GM23338 (cell line): ENCODE results near the gene MAD1L1. TPM values are rescaled to one million over a fixed set of nuclear protein-coding genes. Genes with fewer than 3 reads are reported as not detected.

Source experiments
- ATAC-seq: fragments of 200-7000 bp; cut with Tn5 transposase; 3 replicates; pipeline ENCODE4 v1.9.1; 2020
- DNase-seq: peaks from one replicate; pipeline ENCODE4 v3.0.0-alpha.2; 2015; ENCODE audit warnings: low spot score
- H2AFZ ChIP-seq: fragments of 200-600 bp; sonication (generic); 2 replicates; pipeline ENCODE4 v1.8.0; 2016; ENCODE audit warnings: antibody characterized with exemption, mild to moderate bottlenecking, moderate library complexity
- H3F3A ChIP-seq: fragments of 200-600 bp; sonication (generic); replicated peaks from 2 replicates; pipeline ENCODE4 v1.8.0; 2017; ENCODE audit warnings: antibody characterized with exemption, mixed run types, low read depth
- H3K27ac ChIP-seq: fragments of 200-600 bp; sonication (generic); 2 replicates; pipeline ENCODE4 v1.6.1; 2016; ENCODE audit warnings: low read depth
- H3K27me3 ChIP-seq: fragments of 200-600 bp; sonication (generic); 2 replicates; pipeline ENCODE4 v1.8.0; 2016; ENCODE audit warnings: mild to moderate bottlenecking, mixed run types, moderate library complexity; ENCODE audit not compliant: insufficient read depth
- H3K36me3 ChIP-seq: fragments of 200-600 bp; sonication (generic); 2 replicates; pipeline ENCODE4 v1.8.0; 2016; ENCODE audit warnings: mild to moderate bottlenecking; ENCODE audit not compliant: insufficient read depth
- H3K4me1 ChIP-seq: fragments of 200-600 bp; sonication (generic); 2 replicates; pipeline ENCODE4 v1.8.0; 2016; ENCODE audit warnings: mild to moderate bottlenecking, moderate library complexity; ENCODE audit not compliant: insufficient read depth
- H3K4me2 ChIP-seq: fragments of 200-600 bp; sonication (generic); 2 replicates; pipeline ENCODE4 v1.7.1; 2017; ENCODE audit warnings: mixed run types
- H3K4me3 ChIP-seq: fragments of 200-600 bp; sonication (generic); 2 replicates; pipeline ENCODE4 v1.6.1; 2016; ENCODE audit warnings: mixed run types
- H3K79me2 ChIP-seq: fragments of 200-600 bp; sonication (generic); replicated peaks from 2 replicates; pipeline ENCODE4 v1.8.0; 2017; ENCODE audit warnings: mild to moderate bottlenecking; ENCODE audit not compliant: insufficient read depth
- H3K9me2 ChIP-seq: fragments of 200-600 bp; sonication (generic); 2 replicates; pipeline ENCODE4 v1.8.0; 2017; ENCODE audit not compliant: insufficient read depth
- H4K20me1 ChIP-seq: fragments of 200-600 bp; sonication (generic); replicated peaks from 2 replicates; pipeline ENCODE4 v1.8.0; 2017; ENCODE audit warnings: mild to moderate bottlenecking; ENCODE audit not compliant: insufficient read depth
- H3K27ac Mint-ChIP-seq: 2 replicates; pipeline ENCODE4 v1.8.0; 2020; ENCODE audit warnings: inconsistent platforms, mild to moderate bottlenecking, moderate library complexity, mixed read lengths
- H3K27me3 Mint-ChIP-seq: 3 replicates; pipeline ENCODE4 v1.8.0; 2022; ENCODE audit warnings: low read depth, mild to moderate bottlenecking, moderate library complexity, mixed read lengths, inconsistent platforms; ENCODE audit not compliant: insufficient read depth, poor library complexity
- H3K36me3 Mint-ChIP-seq: 3 replicates; pipeline ENCODE4 v1.8.0; 2021; ENCODE audit warnings: low read depth, mild to moderate bottlenecking, inconsistent platforms, moderate library complexity, mixed read lengths
- H3K4me1 Mint-ChIP-seq: 3 replicates; pipeline ENCODE4 v1.8.0; 2020; ENCODE audit warnings: mild to moderate bottlenecking, inconsistent platforms, mixed read lengths
- H3K4me3 Mint-ChIP-seq: 3 replicates; pipeline ENCODE4 v1.8.0; 2021; ENCODE audit warnings: moderate library complexity, mild to moderate bottlenecking, inconsistent platforms, mixed read lengths
- H3K9me3 Mint-ChIP-seq: 3 replicates; pipeline ENCODE4 v1.8.0; 2020; ENCODE audit warnings: moderate library complexity, mild to moderate bottlenecking, inconsistent platforms, mixed read lengths
- CREB1 ChIP-seq: fragments of 250-450 bp; sonication (Bioruptor Pico); IDR thresholded peaks from 2 replicates; pipeline ENCODE4 v1.5.0; 2020; ENCODE audit warnings: low read depth, mild to moderate bottlenecking, moderate library complexity
- EZH2 ChIP-seq: fragments of 200-600 bp; sonication (generic); IDR thresholded peaks from one replicate; pipeline ENCODE4 v1.8.0; 2017; ENCODE audit warnings: antibody characterized with exemption, mild to moderate bottlenecking, low read depth; ENCODE audit not compliant: unreplicated experiment
- JUNB ChIP-seq: IDR thresholded peaks from one replicate; pipeline ENCODE4 v1.6.1; 2016; ENCODE audit warnings: antibody characterized with exemption; ENCODE audit not compliant: unreplicated experiment
- NANOG ChIP-seq: IDR thresholded peaks from 2 replicates; pipeline ENCODE4 v1.6.1; 2016; ENCODE audit warnings: antibody characterized with exemption, borderline replicate concordance
- POLR2AphosphoS5 ChIP-seq: IDR thresholded peaks from 2 replicates; pipeline ENCODE4 v1.6.1; 2016; ENCODE audit warnings: antibody characterized with exemption, low read depth
- STAT1 ChIP-seq: IDR thresholded peaks from one replicate; pipeline ENCODE4 v1.6.1; 2016; ENCODE audit warnings: antibody characterized with exemption; ENCODE audit not compliant: unreplicated experiment
- ZNF114 ChIP-seq: fragments of 250-450 bp; sonication (Bioruptor Pico); IDR thresholded peaks from 2 replicates; pipeline ENCODE4 v1.5.0; 2020; ENCODE audit warnings: mild to moderate bottlenecking, moderate library complexity
- ZNF331 ChIP-seq: fragments of 250-450 bp; sonication (Bioruptor Pico); IDR thresholded peaks from 2 replicates; pipeline ENCODE4 v1.5.0; 2020; ENCODE audit warnings: low read depth, mild to moderate bottlenecking, moderate library complexity
- polyA plus RNA-seq: library from polyadenylated mRNA; unstranded; fragments of >200 nt; fragmentation: Nextera tagmentation; extraction: Ambion mirVana; gene quantifications from 2 replicates; pipeline ENCODE4 v1.2.1, GENCODE V29; 2016
- total RNA-seq: library from RNA; depleted of rRNA; stranded (reverse); fragments of >200 nt; shearing (Covaris generic); gene quantifications from 2 replicates; pipeline ENCODE4 v1.2.3, GENCODE V29; 2014
- TF ChIP-seq, protein P1 (sequence below): fragments of 250-450 bp; sonication (Bioruptor Pico); IDR thresholded peaks from 2 replicates; pipeline ENCODE4 v1.5.0; 2020; ENCODE audit warnings: mild to moderate bottlenecking, moderate library complexity

MAD1L1 gene
- total and polyA plus RNA-seq, 2 experiments from 2014 or later, result 40.3 to 59.3 TPM

DNA sequence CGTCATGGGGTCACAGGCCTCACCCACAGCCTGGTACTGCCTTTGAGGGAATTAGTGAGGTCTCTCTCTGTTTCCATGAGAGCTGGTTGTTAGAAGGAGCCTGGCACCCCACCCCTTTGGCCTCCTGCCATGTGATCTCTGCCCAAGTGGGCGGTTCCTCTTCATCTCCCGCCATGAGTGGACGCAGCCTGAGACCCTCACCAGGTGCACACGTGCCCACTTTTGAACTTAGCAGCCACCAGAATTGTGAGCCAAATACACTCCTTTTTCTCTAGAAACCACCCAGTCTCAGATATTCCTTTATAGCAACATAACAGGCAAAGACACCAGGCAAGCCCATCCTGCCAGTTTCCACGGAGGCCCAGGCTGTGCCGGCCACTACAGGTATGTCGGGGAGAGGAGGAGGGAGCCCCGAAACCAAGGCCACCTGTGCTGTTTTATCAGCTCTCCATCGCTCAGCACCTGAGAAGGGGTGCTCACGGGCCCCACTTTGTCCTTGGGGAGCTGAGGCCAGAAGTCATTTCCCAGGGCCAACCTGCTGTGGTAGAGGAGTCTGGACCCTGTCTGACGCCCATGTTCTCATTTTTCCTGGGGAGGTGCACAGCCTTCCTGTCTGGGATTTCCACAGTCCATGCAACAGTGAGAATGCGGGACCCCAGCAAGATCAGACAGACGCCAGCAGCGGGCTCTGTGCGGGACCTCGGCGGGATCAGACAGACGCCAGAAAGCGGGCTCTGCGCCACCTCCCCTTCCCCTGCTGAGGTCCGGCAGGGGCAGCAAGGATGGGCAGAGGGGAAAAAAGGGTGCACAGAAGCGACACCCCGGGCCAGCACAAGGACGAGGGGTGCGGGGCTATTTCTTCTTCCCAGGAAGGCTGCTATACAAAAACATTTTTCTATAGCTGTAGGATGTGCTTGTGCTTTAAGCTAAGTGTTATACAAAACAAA, 342.2 kb downstream of the MAD1L1 start:
- Histone ChIP-seq H3K9me2 (no peaks in the 10 kb centered on the region), H3K27me3 (no peaks in the 10 kb centered on the region), H3K4me2 (no peak overlapping the region), H3F3A (peaks cover 18% of the 10 kb centered on the region), H3K4me1 (no peaks in the 10 kb centered on the region), H4K20me1 (no peaks in the 10 kb centered on the region), H3K27ac (no peak overlapping the region), H2AFZ (no peak overlapping the region), H3K4me3 (no peak overlapping the region), H3K79me2 (no peaks in the 10 kb centered on the region), H3K36me3 (no peaks in the 10 kb centered on the region)
- Mint-ChIP-seq H3K4me3 (no peak overlapping the region), H3K36me3 (peaks cover 34% of the 10 kb centered on the region), H3K27me3 (peaks cover 14% of the 10 kb centered on the region), H3K9me3 (peaks cover 20% of the 10 kb centered on the region), H3K4me1 (no peaks in the 10 kb centered on the region; the same call in 2 of the 3 replicates), H3K27ac (peak overlapping the region; percentile 43; the same call in 1 of the 2 replicates)
- DNase-seq (no peak), ATAC-seq (no peak)
- TF ChIP-seq, protein P1, sequence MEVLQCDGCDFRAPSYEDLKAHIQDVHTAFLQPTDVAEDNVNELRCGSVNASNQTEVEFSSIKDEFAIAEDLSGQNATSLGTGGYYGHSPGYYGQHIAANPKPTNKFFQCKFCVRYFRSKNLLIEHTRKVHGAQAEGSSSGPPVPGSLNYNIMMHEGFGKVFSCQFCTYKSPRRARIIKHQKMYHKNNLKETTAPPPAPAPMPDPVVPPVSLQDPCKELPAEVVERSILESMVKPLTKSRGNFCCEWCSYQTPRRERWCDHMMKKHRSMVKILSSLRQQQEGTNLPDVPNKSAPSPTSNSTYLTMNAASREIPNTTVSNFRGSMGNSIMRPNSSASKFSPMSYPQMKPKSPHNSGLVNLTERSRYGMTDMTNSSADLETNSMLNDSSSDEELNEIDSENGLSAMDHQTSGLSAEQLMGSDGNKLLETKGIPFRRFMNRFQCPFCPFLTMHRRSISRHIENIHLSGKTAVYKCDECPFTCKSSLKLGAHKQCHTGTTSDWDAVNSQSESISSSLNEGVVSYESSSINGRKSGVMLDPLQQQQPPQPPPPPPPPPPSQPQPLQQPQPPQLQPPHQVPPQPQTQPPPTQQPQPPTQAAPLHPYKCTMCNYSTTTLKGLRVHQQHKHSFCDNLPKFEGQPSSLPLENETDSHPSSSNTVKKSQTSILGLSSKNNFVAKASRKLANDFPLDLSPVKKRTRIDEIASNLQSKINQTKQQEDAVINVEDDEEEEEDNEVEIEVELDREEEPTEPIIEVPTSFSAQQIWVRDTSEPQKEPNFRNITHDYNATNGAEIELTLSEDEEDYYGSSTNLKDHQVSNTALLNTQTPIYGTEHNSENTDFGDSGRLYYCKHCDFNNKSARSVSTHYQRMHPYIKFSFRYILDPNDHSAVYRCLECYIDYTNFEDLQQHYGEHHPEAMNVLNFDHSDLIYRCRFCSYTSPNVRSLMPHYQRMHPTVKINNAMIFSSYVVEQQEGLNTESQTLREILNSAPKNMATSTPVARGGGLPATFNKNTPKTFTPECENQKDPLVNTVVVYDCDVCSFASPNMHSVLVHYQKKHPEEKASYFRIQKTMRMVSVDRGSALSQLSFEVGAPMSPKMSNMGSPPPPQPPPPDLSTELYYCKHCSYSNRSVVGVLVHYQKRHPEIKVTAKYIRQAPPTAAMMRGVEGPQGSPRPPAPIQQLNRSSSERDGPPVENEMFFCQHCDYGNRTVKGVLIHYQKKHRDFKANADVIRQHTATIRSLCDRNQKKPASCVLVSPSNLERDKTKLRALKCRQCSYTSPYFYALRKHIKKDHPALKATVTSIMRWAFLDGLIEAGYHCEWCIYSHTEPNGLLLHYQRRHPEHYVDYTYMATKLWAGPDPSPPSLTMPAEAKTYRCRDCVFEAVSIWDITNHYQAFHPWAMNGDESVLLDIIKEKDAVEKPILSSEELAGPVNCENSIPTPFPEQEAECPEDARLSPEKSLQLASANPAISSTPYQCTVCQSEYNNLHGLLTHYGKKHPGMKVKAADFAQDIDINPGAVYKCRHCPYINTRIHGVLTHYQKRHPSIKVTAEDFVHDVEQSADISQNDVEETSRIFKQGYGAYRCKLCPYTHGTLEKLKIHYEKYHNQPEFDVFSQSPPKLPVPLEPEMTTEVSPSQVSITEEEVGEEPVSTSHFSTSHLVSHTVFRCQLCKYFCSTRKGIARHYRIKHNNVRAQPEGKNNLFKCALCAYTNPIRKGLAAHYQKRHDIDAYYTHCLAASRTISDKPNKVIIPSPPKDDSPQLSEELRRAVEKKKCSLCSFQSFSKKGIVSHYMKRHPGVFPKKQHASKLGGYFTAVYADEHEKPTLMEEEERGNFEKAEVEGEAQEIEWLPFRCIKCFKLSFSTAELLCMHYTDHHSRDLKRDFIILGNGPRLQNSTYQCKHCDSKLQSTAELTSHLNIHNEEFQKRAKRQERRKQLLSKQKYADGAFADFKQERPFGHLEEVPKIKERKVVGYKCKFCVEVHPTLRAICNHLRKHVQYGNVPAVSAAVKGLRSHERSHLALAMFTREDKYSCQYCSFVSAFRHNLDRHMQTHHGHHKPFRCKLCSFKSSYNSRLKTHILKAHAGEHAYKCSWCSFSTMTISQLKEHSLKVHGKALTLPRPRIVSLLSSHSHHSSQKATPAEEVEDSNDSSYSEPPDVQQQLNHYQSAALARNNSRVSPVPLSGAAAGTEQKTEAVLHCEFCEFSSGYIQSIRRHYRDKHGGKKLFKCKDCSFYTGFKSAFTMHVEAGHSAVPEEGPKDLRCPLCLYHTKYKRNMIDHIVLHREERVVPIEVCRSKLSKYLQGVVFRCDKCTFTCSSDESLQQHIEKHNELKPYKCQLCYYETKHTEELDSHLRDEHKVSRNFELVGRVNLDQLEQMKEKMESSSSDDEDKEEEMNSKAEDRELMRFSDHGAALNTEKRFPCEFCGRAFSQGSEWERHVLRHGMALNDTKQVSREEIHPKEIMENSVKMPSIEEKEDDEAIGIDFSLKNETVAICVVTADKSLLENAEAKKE (CRISPR knock-in tag), result no peak

DNA sequence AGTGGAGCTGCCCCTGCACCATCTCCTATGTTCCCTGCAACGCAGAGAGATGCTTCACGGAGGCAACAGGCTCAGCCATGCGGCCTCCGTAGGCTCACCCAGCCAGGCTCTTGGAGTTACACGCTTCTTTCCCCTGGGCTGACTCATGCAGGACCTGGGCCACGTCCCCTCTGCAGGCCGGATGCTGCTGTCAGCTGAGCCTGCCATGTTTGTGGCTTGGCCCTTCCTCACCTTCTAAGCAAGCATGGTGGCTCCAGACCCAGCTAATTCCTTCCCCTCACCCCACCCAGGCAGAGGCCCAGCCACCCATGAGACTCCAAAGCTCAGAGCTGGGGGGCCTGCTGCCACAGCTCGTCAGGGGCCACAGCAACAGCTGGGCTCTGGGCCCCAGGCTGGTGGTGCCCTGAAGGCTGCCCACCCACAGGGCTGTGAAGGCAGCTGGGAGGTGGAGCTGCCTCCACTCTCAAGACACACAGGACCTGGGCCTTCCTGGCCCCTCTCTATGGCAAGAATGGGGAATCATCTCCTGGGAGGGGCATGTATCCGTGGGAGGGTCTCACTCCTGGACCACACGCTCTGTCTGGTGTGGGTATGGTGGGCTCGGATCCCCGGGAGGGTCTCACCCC, 343.1 kb downstream of the MAD1L1 start:
- H3K27ac ChIP-seq, result no peak overlapping the region
- H2AFZ ChIP-seq, result no peak overlapping the region
- Mint-ChIP-seq H3K36me3 (peaks cover 34% of the 10 kb centered on the region), H3K9me3 (peaks cover 20% of the 10 kb centered on the region), H3K27ac (no peak overlapping the region; the same call in 1 of the 2 replicates), H3K4me1 (no peaks in the 10 kb centered on the region; the same call in 2 of the 3 replicates), H3K27me3 (peaks cover 18% of the 10 kb centered on the region), H3K4me3 (no peak overlapping the region)
- no peak for ATAC-seq
- no peaks in the 10 kb centered on the region for H3K27me3 ChIP-seq
- H3F3A ChIP-seq, result peaks cover 18% of the 10 kb centered on the region
- no peaks in the 10 kb centered on the region for H3K9me2 ChIP-seq
- H4K20me1 ChIP-seq, result no peaks in the 10 kb centered on the region
- no peak for DNase-seq
- no peaks in the 10 kb centered on the region for H3K36me3 ChIP-seq
- TF ChIP-seq CREB1 (CRISPR knock-in tag) (no peak), JUNB (no peak), ZNF114 (CRISPR knock-in tag) (no peak), ZNF331 (CRISPR knock-in tag) (no peak), NANOG (no peak), EZH2 (no peak), STAT1 (no peak), POLR2AphosphoS5 (no peak)
- no peak overlapping the region for H3K4me2 ChIP-seq
- H3K4me1 ChIP-seq, result no peaks in the 10 kb centered on the region
- no peak overlapping the region for H3K4me3 ChIP-seq
- no peaks in the 10 kb centered on the region for H3K79me2 ChIP-seq
